Stimulated activated CD4-positive, alpha-beta T cell treated with anti-CD3 and anti-CD28 coated beads, Interleukin-4, amount 100 ng/mL, for 48 hours (primary cell): ENCODE results near the gene ADCY2.
"Not testable (repeated sequence)": the region's sequence is repeated elsewhere in the genome, so short reads cannot be mapped to it uniquely, and the experiment has no call there.

ENCODE experiments used
- DNase-seq, 2 donors: peaks; one replicate each; pipeline ENCODE4 v3.0.0-alpha.2; 2020; ENCODE audit warnings: low read depth in 2 of 2

Gene ADCY2

GRCh38 chr5:7395432-7395946, 449 bp upstream of the ADCY2 start:
- no peak for DNase-seq

- DNase-seq, result no peak
Measured at GRCh38 chr5:7396713-7397454, 946 bp downstream of the ADCY2 start.

- DNase-seq, result no peak
Measured at GRCh38 chr5:7397937-7398336, 2.0 kb downstream of the ADCY2 start.

GRCh38 chr5:7398596-7399280, 2.8 kb downstream of the ADCY2 start:
- DNase-seq, result no peak

GRCh38 chr5:7405277-7405676, 9.3 kb downstream of the ADCY2 start:
- no peak for DNase-seq

- DNase-seq, result no peak
Measured at GRCh38 chr5:7410936-7411511, 15.1 kb downstream of the ADCY2 start.

- DNase-seq, result no peak
Measured at GRCh38 chr5:7412409-7412808, 16.5 kb downstream of the ADCY2 start.

GRCh38 chr5:7415123-7415522, 19.2 kb downstream of the ADCY2 start:
- no peak for DNase-seq

GRCh38 chr5:7415587-7416535, 19.9 kb downstream of the ADCY2 start:
- no peak for DNase-seq

- no peak for DNase-seq
Measured at GRCh38 chr5:7418276-7418675, 22.3 kb downstream of the ADCY2 start.

GRCh38 chr5:7419367-7419766, 23.4 kb downstream of the ADCY2 start:
- DNase-seq, result no peak

GRCh38 chr5:7419846-7420245, 23.9 kb downstream of the ADCY2 start:
- no peak for DNase-seq

GRCh38 chr5:7420510-7421280, 24.8 kb downstream of the ADCY2 start:
- DNase-seq, result no peak

- DNase-seq, result no peak
Measured at GRCh38 chr5:7422316-7423106, 26.6 kb downstream of the ADCY2 start.

- DNase-seq, result not testable (repeated sequence)
Measured at GRCh38 chr5:7423231-7423630, 27.3 kb downstream of the ADCY2 start.

GRCh38 chr5:7425830-7426229, 29.9 kb downstream of the ADCY2 start:
- no peak for DNase-seq

- DNase-seq, result no peak
Measured at GRCh38 chr5:7426284-7426683, 30.3 kb downstream of the ADCY2 start.

GRCh38 chr5:7434914-7435313, 39.0 kb downstream of the ADCY2 start:
- no peak for DNase-seq

GRCh38 chr5:7435503-7435902, 39.6 kb downstream of the ADCY2 start:
- DNase-seq, result no peak

GRCh38 chr5:7436521-7436920, 40.6 kb downstream of the ADCY2 start:
- no peak for DNase-seq
